ENCODE data around the gene B3GALT5.

The B3GALT5 gene

DNA sequence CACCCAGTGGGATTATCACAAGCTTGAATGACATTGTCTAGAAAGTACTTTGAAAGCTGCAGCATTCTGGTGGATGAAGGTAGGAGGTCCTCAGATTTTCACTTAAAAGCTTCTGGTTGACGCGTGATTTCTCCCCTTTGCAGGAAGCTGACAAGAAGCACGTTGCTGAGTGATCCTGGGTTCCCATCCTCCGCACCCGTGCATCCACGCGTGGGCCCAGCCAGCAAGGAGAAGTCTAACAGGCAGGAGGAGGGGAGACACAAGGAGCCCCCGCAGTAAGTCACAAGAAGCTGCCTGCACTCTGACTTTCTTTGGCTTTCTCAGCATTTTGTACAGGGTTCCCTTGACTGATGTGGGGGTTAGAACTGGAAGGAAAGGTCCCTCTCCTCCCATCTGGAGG, 7.8 kb upstream of the B3GALT5 start:
- no peak for DNase-seq (ENCODE audit: low spot score)

DNA sequence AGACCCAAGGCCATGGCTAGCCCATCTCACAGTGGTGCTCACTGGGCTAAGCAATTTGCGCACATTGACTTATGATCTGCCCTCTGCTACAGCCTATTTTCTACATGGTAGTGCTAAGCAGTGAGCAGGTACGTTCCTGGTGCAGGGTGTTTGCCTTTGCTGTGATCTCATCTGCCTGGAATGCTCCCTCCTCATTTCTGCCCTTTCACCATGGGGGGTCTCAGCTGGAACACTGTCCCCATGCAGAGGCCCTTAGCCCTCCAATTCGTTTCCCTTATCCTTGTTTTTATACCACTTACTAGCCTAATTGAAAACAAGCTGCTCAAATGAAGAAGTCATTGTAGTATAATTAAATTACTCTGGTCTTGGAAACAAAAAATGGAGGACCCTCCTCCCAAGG, 2.0 kb upstream of the B3GALT5 start:
- DNase-seq (ENCODE audit: low spot score): no peak

DNA sequence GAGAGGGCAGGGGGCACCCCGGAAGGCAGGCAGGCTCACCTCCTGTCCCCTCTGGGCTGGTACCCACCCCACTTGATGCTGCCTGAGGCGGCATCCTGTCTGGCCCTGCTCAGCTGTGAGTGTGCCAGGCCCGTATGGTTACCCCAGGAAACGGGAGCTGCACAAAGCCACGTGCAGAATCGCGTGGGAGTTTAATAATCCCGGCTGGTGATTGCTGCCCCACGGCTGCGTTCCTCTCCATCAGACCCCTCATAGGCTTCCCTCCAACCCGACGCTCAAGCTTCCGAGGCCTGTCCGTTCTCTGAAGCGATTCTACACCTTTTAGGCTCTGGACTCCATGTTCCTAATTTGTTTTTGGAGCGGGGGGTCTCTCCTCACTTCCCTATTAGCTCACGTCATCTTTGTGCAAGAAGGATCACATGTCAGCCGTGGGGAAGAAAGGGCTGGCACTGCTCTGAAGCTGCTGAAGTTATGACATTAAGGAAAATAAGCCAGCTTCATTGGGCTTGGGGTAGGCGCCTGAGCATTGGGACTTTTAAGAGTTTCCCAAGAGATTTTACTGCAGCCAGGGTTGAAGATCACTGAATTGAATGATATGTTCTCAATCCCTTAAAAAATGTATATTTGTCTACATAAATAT, 1.1 kb upstream of the B3GALT5 start:
- DNase-seq (ENCODE audit: low spot score): no peak

DNA sequence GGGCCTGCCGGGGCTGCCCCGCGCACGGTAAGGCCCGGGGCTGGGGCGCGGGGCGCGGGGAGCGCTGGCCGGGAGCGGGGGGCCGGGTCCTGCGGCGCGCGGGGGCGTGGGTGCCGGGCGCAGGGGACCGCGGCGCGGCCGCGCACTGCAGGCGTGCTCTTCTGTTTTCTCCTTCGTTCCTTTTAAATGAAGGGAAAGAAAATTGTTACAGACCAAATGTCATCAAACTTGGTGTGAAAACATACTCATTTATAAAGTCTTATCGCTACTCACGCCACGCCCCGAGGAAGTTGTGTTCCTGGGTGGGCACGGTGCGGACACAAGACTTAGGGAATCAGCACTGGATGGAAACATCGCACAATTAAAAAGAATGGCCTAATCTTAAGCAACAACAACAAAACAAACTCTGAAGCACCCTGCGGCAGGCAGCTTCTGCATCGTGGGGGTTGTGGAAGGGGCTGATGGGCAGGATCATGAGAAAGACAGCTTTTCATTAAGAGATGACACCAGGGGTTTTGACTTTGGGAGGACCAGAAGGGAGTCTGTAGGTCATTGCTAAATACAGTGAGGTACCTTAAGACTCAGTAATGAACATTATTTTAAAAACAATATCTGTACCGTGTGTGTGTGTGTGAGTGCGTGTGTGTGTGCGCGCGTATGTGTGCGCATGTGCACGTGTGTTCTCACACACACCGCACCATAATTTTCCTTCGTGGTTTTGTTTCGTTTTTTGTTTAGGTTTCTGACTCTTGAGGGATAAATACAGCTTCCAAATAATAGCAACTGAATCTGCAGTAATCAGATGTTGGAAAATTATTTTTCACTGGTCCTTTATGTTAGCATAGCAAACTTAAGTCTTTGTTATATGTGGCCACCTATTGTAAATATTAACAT, 548 bp downstream of the B3GALT5 start:
- DNase-seq (ENCODE audit: low spot score): no peak

DNA sequence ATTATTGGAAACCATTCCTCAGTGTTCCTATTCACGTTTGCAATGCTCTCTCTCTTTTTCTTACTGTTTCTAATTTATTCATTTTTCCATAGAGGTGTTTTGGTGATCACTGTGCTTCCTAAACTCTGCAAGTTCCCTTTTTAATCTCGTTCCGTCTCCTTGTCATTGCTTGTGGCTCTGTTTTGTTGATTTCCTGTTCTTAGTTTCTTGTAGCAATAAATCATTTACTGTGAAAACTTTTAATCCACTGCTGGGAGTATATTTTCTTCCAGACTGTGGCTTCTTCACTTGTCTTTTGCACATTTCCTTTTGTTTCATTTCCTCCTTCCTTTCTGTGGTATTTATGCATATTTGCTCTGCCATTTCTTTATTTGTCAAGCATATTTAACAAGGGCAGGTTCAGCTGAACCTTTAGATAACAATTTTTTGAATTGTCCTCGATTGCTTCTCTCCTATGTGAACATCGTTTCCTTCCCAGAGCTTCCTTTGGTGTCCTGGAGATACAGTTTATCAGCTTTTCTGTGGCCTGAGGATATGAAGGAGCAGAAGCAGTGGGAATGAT, 3.6 kb downstream of the B3GALT5 start:
- no peak for DNase-seq (ENCODE audit: low spot score)

DNA sequence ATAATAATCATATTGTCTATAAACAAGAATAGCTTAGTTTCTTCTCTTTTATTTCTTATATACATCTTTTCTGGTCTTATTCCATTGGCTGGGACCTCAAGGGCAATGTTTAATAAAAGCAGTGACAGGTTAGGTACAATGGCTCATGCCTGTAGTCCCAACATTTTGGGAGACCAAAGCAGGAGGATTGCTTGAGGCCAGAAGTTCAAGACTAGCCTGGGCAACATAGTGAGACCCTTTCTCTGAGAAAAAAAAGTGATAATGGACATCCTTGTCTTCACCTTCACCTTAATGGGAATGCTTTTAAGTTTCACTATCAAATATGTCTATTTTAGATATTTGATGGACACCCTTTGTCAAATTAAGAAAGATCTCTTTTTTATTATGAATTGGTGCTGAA, 8.1 kb downstream of the B3GALT5 start:
- no peak for DNase-seq (ENCODE audit: low spot score)

DNA sequence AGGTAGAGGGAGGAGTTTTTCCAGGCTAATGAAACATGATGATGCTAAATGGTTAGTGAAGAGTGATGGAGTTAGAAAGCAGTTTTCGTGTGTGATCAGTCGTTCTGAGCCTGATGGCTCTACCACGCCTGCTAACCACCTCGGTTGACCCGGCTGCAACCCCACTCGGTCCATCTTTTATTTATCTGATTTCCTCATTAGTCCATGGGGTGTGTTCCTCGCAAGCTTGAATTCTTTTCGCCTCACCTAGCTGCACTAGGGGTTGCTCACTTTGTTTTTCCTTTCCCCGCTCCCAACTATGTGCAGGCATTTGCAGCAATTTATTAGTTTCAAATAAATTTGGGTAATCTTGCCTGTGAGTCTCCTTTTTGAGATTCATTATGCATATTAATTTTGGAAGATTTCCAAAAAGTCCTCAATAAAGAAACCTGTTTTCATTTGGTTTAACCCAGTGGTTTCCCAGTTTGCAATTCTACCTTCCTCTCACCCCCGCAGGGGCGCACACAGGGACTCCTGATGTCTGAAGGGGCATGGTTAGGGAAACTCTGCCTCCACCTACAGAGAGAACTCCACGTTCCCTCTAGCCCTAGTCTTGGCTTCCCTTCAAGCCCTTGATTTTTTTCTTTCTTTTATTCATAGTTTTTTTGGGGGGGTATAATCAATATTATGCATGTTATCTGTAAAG, 12.6 kb downstream of the B3GALT5 start:
- no peak for DNase-seq (ENCODE audit: low spot score)

DNA sequence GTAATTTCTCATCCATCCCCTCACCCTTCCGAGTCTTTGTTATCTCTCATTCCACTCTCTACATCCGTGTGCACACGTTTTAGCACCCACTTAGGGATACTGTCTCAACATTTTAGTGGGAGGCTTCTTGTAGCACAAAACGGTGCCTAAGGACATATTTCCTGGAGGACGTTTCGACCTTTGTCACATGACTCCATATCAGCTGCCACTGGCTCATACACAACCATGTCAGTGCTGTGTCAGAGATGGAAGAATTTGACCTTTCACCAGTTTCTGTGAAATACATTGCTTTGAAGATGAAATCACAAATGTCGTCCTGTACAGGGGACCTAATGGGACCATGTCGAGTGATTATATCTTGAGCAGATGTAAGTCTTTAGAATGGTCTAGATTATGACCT, 15.6 kb downstream of the B3GALT5 start:
- DNase-seq (ENCODE audit: low spot score): no peak

DNA sequence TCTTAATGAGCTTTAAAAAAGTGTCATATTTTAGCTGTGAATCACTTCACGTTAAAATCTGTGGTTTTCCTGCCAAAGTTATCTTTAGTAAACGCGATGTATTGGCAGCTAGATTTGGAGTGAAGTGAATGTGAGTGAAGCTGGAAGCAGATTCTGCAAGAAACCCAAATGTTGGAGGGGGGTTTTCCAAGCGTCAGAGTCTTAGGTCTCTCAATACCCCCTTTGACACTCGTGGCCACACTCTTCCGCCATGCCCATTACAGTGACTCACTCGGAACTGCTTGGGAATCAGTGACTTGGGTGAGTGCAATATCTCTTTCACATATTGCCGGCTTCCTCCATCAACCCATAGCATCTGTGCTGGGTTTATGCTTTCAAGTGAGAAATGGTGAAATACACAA, 17.5 kb downstream of the B3GALT5 start:
- no peak for DNase-seq (ENCODE audit: low spot score)

DNA sequence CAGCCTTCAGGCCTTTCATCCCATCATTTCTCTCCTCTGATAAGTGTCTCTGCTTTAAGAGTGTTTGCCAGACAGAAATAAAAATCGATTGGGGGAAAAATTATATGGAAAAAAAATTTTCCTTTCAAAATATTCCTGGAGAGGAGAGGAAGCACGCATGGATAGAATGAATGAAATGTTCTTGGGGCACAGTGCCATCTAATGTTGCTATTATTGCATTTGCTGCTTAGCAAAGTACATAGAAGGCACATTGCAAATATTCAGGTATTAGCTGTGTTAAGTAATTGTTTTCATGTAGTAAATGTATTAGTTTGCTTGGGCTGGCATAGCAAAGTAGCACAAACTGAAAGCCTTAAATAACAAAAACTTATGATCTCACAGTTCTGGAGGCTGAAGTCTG, 18.1 kb downstream of the B3GALT5 start:
- DNase-seq (ENCODE audit: low spot score): no peak

DNA sequence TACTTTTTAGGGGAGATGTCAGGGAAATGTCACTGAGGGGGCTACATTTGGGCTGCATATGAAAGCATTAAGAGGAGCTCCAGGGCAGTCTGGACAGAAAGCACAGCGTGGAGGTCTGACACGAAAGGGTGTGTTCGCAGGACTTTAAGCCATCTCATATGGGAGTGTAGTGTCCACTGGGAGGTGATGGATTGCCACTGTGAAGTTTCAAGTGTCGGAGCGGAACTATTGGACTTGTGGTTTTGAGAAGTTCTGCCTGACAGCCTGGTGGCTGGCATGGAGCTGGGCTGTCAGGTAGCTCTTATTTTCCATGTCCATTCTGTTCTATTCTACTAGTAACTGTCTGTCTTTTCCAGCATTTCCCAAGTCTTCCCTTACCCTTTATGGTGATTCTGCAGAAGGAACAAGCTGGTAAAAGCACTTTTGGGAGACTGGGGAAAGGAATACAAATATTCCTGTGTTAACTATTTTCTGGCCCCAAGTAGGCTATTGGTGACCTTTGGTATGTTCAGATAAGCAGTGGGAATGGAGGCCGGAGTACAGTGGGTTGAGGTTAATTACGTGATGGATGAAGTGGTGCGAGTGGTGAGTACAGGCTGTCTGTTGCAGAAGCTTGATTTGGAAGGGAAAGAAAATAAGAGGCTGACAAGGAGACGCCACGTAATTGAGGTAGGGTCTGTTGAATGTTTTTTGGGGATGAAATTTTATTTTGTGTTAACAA, 19.3 kb downstream of the B3GALT5 start:
- DNase-seq (ENCODE audit: low spot score): no peak

DNA sequence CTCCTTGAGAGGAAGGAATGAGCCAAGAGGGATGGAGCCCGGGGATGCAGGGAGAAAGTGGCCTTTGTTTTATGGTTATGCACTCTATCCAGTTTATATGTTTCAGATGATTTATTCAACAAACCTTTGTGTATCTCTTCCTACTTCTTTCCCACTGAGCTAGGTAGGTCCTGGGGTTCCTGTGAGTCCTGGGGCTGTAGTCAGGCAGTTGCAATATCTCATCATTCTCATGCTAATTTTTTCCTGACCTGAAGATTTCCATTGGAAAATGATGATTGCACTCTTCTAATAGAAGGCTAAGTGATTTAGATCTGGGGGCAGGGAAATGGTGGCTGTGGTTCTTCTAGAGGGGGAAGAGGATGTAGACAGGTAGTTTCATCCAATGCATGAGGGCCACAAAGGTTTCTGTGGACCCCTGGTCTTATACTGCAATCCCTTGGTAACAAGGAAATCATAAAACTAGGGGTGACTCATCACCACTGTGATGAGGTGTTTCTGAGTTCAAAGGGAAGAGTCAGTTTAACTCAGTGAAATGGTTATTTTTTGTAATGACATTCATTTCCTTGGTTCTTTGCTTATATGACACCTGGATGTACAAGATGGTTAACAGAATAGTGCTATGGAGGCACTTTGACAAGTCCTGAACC, 20.2 kb downstream of the B3GALT5 start:
- DNase-seq (ENCODE audit: low spot score): no peak

DNA sequence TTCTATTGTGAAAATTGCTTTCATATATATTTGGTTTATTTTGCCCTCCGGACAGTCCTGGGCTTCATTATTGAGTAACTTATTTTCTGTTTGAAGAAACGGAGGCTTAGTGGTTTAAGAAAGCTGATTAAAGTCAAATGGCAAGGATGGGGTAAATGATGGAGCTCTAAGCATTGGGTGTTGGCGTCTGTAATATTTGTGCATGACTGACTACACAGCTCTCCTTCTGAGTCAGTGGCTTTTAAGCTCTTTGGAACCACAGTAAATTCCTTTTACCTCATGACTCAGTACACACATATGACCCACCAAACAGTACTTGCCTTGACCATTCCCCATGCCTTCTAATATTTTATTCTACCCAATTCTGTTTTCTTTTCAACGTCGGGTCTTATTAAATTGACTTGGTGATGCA, 21.0 kb downstream of the B3GALT5 start:
- no peak for DNase-seq (ENCODE audit: low spot score)

DNA sequence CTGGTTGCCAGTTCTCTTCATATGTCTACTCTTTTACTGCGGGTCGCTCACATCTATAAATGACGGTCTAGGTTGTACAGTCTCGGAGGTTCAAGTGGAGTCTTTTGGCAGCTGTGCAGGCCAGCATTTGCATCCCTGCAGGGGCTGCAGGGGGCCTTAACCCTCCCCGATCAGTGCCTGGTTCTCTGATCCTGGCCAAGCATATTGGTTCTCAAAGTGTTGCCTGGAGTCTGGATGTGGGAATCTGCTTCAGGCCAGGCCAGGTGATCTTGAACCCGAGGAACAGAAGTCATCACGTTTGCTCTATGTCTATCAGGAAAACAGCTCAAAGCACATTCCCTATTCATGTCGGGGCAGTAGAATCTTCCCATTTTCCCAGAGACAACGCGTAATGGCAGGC, 21.8 kb downstream of the B3GALT5 start:
- no peak for DNase-seq (ENCODE audit: low spot score)

DNA sequence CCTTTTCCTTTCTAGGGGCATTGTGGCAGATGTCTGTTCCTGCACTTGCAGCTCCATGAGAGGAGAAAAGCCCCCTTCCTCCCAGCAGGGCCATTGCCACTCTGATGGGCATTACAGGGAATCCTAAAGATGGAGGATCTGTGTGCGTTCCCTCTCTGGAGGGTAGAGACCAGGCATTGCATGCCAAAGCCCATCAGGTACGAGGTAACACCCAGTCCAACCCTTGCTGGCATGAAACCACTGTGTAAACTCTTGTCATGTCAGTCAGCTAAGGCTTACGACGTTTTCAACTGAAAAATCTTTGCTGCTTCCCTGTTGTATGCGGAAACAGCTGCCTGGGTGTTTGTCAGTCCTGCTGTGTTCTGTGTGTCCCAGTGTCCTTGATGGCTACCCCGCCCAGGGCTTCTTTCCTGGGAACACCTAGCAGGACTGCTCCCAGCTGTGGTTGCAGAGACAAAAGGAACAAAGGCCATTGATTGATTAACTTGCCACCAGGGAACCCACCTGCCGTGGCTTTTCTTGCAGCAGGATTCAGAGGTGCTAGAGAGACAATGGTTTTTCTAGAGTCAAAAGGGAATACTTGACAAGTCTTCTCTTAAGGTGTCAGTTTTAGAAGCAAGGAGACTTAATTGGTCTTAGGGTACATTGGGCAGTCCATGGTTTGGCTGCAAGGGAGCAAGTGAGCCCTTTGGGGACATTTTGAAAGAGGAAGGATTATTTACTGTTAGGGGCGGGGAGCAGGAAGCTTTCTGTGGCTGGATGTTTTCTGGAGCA, 24.6 kb downstream of the B3GALT5 start:
- no peak for DNase-seq (ENCODE audit: low spot score)

DNA sequence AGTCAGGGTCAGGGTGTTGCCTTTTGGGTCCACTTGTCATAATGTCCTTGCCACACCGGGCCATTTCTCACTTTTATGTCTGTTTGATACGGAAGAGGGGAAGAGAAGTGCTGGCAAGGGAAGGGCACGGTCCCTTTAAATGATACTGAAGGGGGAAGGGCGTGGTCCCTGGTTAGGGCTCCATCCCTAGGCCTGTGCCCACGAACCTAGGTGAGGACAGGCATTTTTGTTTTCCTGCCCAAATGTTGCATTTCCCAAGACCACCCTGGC, 25.2 kb downstream of the B3GALT5 start:
- no peak for DNase-seq (ENCODE audit: low spot score)

DNA sequence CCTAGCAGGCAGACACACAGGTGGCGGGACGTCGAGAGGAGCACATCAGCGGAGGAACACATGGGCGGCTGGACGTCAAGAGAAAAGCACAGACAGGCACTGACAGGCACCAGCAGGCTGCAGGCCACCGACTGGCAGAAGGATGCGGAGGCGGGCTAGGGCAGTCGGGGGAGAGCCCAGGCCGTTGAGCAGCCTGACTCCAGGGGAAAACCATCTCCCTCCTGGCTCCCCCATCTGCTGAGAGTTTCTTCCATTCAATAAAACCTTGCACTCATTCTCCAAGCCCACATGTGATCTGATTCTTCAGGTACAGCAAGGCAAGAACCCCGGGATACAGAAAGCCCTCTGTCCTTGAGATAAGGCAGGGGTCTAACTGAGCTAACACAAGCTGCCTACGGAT, 25.5 kb downstream of the B3GALT5 start:
- no peak for DNase-seq (ENCODE audit: low spot score)

DNA sequence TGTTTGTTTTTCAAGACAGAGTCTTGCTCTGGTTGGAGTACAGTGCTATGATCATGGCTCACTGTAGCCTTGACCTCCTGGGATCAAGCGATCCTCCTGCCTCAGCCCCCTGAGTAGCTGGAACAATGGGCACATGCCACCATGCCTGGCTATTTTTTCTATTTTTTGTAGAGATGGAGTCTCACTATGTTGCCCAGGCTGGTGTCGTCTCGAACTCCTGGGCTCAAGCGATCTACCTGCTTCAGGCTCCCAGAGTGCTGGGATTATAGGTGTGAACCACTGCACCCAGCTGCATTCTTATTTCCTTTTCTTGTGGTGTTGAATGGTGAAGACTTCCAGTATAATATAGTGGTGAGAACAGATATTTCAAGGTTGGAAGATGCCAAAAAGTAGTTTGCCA, 28.0 kb downstream of the B3GALT5 start:
- DNase-seq (ENCODE audit: low spot score): no peak

DNA sequence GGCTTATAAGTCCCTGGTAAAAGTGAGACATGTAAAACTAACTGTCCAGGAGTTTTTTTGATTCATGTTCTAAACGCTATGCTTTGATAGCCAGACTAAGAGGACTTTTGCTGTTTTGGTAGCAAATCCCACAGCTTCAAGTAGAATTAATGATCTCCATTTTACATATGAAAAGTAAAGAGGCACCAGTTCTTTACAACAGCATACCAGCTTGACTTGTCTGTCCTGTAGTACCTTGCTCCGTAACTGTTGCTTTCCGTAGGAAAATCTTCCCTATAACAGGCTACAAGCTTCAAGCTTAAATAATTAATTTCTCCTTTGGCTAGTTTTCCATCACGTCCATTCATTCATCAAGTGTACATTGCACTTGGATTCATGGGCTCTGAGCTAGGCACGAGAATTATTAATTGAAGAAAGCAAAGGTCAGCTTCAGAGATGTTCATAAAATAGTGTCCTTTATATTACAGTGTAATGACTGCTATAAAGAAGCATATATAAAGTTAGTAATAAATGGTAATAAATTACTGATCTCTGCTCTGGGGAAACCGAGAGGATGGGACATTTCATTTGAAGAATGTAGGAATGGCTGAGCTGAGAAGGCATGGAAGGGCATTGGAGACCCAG, 29.2 kb downstream of the B3GALT5 start:
- DNase-seq (ENCODE audit: low spot score): no peak

DNA sequence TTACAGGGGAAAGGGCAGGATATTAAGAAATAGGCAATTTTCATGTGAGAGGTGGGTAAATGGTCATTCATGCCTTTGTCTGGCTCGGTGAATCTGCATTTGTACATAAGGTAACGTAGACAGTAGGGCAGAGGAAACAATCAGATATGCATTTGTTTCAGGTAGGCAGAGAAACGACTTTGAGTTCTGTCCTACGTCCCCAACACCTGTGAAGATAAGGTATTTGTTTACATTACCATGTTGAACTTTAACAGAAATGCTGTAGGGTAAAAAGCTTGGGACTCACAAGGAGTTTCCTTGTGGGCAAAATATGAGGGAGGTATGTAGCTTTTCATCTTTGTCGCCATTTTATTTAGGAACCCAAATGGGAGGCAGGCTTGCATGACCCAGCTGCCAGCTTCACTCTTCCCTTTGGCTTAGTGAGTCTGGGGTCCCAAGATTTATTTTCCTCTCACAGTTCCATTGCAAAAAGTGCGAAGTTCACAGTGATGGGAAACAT, 31.4 kb downstream of the B3GALT5 start:
- no peak for DNase-seq (ENCODE audit: low spot score)
